HepG2 (cell line): ENCODE data around the gene CD8A.
"Not testable (repeated sequence)": the region's sequence is repeated elsewhere in the genome, so short reads cannot be mapped to it uniquely, and the experiment has no call there.

Experiments used
- ARNT ChIP-seq: fragments of 450-650 bp; IDR thresholded peaks from 2 replicates; pipeline ENCODE4 v1.6.1; 2017
- CEBPZ ChIP-seq: IDR thresholded peaks from 2 replicates; pipeline ENCODE4 v1.6.1; 2012; ENCODE audit warnings: low read length, improper control_type of control experiment
- SAFB2 ChIP-seq: sonication (generic); formaldehyde crosslinking; IDR thresholded peaks from 2 replicates; pipeline ENCODE4 v1.5.1; 2020; ENCODE audit warnings: missing genetic modification reagents, low read depth, mild to moderate bottlenecking, borderline replicate concordance
- ZNF280D ChIP-seq: sonication (generic); formaldehyde crosslinking; IDR thresholded peaks from 2 replicates; pipeline ENCODE4 v1.5.1; 2020; ENCODE audit warnings: mild to moderate bottlenecking, missing genetic modification reagents
- ZSCAN21 ChIP-seq: sonication (generic); formaldehyde crosslinking; IDR thresholded peaks from 2 replicates; pipeline ENCODE4 v1.8.0; 2022; ENCODE audit warnings: mild to moderate bottlenecking, missing genetic modification reagents, moderate library complexity, borderline replicate concordance

- not testable (repeated sequence) for TF ChIP-seq SAFB2 (CRISPR knock-in tag); ZNF280D (CRISPR knock-in tag); CEBPZ; ZSCAN21; ARNT
Observed at GRCh38 chr2:86734896-86735295, 55.8 kb downstream of the CD8A start.
